WTC11 (cell line): ENCODE measurements around the gene ATG13.

Source experiments
- E2F1 ChIP-seq: sonication (generic); formaldehyde crosslinking; IDR thresholded peaks from 2 replicates; pipeline ENCODE4 v1.8.0; 2022; ENCODE audit warnings: mild to moderate bottlenecking, missing genetic modification reagents
- ESRRA ChIP-seq: sonication (generic); formaldehyde crosslinking; IDR thresholded peaks from 2 replicates; pipeline ENCODE4 v1.8.1; 2022; ENCODE audit warnings: mild to moderate bottlenecking, missing genetic modification reagents, borderline replicate concordance
- SMAD3 ChIP-seq: sonication (generic); formaldehyde crosslinking; IDR thresholded peaks from 2 replicates; pipeline ENCODE4 v1.8.0; 2022; ENCODE audit warnings: missing genetic modification reagents, mild to moderate bottlenecking, borderline replicate concordance
- TF ChIP-seq, protein P1 (sequence below): fragments of 200-600 bp; IDR thresholded peaks from 2 replicates; pipeline ENCODE4 v1.8.0; 2022; ENCODE audit warnings: antibody characterized with exemption
- TF ChIP-seq, protein P2 (sequence below): sonication (generic); formaldehyde crosslinking; IDR thresholded peaks from 2 replicates; pipeline ENCODE4 v1.8.0; 2022; ENCODE audit warnings: mild to moderate bottlenecking, missing genetic modification reagents

DNA sequence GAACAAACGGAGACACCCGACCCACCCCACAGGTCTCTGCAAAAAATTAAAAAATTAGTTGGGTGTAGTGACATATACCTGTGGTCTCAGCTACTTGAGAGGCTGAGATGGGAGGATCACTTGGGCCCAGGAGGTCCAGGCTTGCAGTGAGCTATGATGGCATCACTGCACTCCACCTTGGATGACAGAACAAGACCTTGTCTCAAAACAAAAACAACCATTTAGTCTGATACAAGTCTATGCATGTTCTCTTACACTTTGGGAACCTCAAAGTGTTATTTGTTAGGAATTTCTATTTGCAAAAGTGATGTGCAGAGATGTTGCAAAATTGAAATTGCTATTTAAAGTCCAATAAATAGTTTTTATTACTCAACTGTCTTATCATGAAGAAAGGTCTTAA lies 14.3 kb downstream of the ATG13 start:
- TF ChIP-seq, protein P1, sequence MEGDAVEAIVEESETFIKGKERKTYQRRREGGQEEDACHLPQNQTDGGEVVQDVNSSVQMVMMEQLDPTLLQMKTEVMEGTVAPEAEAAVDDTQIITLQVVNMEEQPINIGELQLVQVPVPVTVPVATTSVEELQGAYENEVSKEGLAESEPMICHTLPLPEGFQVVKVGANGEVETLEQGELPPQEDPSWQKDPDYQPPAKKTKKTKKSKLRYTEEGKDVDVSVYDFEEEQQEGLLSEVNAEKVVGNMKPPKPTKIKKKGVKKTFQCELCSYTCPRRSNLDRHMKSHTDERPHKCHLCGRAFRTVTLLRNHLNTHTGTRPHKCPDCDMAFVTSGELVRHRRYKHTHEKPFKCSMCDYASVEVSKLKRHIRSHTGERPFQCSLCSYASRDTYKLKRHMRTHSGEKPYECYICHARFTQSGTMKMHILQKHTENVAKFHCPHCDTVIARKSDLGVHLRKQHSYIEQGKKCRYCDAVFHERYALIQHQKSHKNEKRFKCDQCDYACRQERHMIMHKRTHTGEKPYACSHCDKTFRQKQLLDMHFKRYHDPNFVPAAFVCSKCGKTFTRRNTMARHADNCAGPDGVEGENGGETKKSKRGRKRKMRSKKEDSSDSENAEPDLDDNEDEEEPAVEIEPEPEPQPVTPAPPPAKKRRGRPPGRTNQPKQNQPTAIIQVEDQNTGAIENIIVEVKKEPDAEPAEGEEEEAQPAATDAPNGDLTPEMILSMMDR, result no peak
- TF ChIP-seq, protein P2, sequence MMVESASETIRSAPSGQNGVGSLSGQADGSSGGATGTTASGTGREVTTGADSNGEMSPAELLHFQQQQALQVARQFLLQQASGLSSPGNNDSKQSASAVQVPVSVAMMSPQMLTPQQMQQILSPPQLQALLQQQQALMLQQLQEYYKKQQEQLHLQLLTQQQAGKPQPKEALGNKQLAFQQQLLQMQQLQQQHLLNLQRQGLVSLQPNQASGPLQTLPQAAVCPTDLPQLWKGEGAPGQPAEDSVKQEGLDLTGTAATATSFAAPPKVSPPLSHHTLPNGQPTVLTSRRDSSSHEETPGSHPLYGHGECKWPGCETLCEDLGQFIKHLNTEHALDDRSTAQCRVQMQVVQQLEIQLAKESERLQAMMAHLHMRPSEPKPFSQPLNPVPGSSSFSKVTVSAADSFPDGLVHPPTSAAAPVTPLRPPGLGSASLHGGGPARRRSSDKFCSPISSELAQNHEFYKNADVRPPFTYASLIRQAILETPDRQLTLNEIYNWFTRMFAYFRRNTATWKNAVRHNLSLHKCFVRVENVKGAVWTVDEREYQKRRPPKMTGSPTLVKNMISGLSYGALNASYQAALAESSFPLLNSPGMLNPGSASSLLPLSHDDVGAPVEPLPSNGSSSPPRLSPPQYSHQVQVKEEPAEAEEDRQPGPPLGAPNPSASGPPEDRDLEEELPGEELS (CRISPR knock-in tag), result no peak
- no peak for TF ChIP-seq SMAD3 (CRISPR knock-in tag)
- TF ChIP-seq ESRRA, result no peak
- no peak for TF ChIP-seq E2F1 (CRISPR knock-in tag)
